Dedifferentiated amniotic fluid mesenchymal stem cell (primary cell): ENCODE results near the gene SLFN12.
"Not testable (repeated sequence)": the region's sequence is repeated elsewhere in the genome, so short reads cannot be mapped to it uniquely, and the experiment has no call there.

Source experiments
- DNase-seq: peaks from one replicate; pipeline ENCODE4 v3.0.0-alpha.2; 2016; ENCODE audit errors: extremely low spot score

SLFN12 gene

GRCh38 chr17:35432176-35433074, at the start of gene SLFN12:
SLFN12 (minus strand) TSS chr17:35432500; CDS start chr17:35423028, 9,472 bp downstream.
- DNase-seq, result peak; percentile 97

DNA sequence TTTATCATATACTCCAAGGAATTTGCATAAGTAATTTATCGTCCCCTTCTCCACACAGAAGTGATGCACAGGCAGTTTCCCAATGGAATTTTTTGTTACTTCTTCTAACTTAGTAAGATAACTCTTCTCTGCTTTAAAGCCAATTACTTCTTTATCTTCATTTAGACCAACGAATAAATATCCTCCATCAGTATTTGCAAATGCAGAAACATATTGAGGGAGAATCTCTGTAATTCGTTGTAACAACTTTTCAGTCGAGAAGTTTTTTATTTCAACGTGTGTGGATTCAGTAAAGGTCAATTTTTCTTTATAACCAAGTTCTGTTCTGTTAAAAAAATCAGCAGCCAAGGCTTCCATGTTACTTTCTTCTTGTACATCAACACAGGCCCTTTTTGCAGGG, 47.0 kb upstream of the SLFN12 start:
- DNase-seq, result no peak

GRCh38 chr17:35477248-35477647, 44.9 kb upstream of the SLFN12 start:
- no peak for DNase-seq

DNA sequence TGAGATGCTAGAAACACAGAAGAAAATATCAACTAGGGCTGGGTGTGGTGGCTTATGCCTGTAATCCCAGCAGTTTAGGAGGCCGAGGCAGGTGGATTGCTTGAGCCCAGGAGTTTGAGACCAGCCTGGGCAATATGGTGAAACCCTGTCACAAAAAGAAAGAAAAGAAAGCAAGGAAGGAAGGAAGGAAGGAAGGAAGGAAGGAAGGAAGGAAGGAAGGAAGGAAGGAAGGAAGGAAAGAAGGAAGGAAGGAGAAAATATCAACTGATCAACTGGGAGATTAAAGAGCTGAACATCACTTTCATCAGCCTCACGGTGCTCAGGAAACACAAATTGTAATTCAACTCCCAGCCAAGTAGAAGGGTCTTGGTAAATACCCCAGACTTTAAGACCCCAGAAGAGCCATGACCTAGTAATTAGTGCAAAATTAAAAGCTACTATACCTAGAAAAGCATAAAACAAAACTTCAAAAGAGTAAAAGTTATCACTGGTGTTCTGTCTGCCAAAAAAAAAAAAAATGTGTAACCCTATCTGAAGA, 44.1 kb upstream of the SLFN12 start:
- DNase-seq, result no peak

GRCh38 chr17:35468475-35468874, 36.2 kb upstream of the SLFN12 start:
- DNase-seq, result no peak

DNA sequence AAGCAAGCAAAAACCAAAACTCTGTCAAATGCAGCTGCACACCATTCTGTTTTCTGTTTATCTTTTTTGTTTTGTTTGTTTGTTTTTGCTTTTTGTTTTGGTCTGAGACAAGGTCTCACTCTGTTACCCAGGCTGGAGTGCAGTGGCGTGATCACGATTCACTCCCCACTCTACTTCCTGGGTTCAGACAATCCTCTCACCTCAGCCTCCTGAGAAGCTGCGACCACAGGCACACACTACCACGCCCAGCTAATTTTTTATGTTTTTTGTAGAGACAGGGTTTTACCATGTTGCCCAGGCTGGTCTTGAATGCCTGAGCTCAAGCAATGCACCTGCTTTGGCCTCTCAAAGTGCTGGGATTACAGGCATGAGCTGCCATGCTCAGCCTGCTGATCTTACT, 35.5 kb upstream of the SLFN12 start:
- DNase-seq, result no peak

DNA sequence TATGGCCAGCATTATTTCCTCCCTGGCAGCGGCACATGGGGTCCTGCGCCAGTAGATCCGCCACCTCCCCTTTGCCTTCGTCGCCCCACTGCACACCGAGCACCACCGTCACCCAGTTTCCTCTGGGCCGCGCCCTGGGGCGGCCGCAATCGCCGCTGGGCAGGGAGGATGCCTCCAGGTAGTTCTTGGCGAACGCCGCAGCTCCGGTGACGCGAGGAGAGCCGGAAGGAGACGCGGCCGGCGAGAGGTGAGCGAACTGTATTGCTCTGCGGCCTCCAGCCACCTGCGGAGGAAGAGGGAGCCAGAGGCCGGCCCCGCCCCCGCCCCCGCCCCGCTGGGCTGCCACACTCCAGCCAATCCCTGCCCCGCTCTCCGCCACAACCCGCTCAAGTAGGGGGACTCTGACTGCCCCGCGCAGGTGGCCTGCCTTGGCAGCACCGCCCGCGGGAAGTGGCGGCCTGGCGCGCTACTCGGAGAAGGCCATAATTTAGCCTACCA, 28.1 kb upstream of the SLFN12 start:
- DNase-seq, result no peak

DNA sequence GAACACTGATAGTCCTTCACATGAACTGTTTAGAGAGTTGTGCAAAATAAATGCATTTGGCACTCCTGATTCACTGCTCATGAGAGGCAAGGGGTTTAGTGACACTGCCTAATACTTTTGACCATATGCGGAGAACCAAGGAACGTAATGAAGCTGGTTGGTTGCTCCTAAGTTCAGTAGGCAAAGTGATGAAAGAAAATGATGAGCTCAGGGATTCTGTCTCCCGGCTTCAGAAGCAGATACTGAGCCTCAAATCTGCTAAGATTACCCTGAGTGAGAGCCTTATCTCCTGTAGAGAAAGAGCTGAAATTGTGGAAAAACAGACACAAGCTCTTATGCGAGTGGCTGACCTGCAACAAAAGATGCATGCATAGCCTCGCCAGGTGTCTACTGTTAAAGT, 21.7 kb upstream of the SLFN12 start:
- not testable (repeated sequence) for DNase-seq

DNA sequence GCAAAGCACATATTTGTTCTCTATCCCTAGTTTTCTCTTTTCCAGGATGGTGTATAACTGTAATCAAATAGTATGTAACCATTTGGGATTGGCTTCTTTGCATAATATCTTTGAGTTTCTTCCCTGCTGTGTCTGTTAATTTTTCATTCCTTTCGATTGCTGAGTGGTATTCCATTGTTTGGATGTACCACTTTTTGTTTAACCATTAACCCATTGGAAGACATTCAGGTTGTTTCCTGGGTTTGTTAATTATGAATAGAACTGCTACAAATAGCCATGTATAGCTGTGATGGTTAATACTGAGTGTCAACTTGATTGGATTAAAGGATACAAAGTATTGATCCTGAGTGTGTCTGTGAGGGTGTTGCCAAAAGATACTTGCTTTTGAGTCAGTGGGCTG, 20.9 kb upstream of the SLFN12 start:
- no peak for DNase-seq

- DNase-seq, result no peak
Measured at GRCh38 chr17:35449371-35449931, 17.2 kb upstream of the SLFN12 start.

DNA sequence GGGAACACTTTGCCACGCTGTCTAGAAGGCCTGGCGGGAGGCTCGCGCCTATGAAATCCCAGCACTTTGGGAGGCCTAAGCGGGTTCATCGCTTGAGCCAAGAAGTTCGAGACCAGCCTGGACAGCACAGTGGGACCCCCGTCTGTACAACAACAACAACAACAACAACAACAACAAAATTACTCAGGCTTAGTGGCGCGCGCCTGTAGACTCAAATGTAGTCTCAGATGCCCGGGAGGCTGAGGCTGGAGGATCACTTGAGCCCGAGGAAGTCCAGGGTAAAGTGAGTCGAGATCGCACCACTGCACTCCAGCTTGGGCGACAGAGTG, 16.6 kb upstream of the SLFN12 start:
- no peak for DNase-seq

DNA sequence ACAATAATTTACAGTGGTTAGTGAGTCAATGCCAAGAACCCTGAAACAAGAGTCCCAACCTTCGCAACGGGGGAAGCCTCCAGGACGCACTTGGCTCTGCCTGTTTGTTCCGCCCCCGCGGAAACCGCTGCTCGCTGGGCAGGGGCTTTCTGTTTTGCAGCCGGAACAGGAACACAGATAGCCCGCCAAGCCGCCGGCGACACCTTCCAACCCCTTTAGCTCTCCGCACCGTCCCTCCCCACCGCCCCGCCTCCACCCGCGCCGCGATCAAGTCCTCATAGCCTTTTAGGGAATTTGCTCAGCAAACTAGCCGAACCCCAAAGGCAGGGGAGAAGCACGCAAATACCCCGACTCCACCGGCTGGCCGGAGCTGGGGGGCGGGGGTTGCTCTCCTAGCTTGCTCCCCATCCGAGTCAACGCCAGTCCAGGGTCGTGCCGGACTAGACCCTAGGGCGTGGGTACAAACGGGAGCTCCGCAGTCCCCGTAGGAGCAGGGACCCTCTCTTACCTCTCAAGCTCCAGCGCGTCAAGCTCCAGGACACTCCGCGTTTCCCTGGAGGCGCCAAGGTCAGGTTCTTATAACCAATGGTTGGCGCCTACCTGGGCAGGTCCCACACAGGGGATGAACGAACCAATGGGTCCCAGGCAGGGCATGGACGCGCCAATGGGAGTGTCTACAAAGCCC, 16.1 kb upstream of the SLFN12 start, which contains the start of gene SLFN13:
Gene SLFN13, minus strand, starts transcription at position 553 of the 685 bp plus-strand sequence. CDS start 3,086 bp downstream, outside the sequence.
- DNase-seq, result no peak

DNA sequence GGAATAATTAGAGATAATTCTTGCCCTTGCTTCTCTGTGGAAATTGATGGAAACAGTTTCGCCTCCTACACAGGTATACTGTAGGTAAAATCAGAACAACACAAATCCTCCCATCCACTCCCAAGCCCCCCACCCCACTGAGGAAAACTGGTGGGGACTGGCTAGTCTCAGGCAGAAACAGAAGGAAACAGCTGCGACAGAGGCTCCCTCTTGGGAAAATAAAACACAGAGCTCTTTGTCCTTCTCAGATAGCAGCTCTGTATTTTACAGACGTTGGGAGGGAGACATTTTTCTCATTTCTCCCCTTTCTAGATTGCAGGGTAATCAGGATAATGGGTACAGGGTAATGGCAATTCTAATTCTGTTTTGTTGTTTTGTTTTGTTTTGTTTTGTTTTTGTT, 15.2 kb upstream of the SLFN12 start:
- no peak for DNase-seq

DNA sequence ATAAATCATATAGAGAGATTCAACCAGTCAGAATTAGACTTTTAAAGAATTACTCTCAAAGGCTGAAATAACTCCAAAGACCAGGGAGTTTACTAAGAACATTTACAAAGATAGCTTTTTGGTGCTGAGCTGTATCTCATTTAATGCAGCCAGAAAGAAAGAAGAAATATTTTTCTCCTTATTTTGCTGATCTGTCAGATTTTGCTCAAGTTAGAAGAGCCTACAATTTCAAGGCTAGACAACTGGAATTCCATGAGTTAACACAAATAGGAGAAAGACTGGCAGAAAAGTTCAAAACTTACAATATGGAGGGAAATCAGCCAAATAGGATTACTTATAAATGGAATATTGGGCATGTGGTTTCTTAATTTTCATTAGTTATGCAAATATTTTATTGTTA, 6.1 kb upstream of the SLFN12 start:
- no peak for DNase-seq

GRCh38 chr17:35433075-35433894, 985 bp upstream of the SLFN12 start:
- peak; percentile 97 for DNase-seq

- DNase-seq, result no peak
Measured at GRCh38 chr17:35429702-35430101, 2.6 kb downstream of the SLFN12 start.

DNA sequence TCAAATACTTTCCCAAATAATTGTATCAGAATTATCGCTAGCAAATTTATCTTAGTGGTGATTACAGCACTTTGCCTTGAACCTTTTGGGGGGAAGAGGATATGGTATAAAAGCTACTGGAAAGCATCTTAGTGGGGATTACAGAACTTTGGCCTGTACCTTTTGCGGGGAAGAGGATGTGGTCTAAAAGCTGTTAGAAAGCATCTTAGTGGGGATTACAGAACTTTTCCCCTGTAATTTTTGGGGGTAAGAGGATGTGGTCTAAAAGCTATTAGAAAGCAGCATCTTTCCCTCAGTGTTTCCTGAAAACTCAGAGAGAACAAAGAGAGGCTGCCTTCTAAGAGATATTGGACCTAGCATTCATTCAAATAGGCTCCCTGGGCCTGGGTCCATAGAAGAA, 4.1 kb downstream of the SLFN12 start:
- DNase-seq, result no peak

DNA sequence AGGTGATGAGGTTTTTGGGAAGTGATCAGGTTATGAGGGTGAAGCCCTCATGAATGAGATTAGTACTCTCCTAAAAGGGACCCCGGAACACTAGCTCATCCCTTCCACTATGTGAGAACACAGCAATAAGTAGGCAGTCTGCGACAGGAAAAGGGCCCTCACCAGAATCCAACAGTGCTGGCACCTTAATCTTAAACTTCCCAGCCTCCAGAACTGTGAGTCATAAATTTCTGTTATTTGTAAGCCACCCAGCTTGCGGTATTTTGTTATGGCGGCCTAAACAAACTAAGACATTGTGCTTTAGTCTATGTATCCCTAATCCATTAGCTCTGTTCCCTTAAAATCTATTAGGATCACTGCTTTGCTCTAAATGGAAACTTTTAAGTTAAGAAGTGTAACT, 8.5 kb downstream of the SLFN12 start:
- DNase-seq, result no peak

GRCh38 chr17:35421069-35421468, 11.2 kb downstream of the SLFN12 start:
- not testable (repeated sequence) for DNase-seq

DNA sequence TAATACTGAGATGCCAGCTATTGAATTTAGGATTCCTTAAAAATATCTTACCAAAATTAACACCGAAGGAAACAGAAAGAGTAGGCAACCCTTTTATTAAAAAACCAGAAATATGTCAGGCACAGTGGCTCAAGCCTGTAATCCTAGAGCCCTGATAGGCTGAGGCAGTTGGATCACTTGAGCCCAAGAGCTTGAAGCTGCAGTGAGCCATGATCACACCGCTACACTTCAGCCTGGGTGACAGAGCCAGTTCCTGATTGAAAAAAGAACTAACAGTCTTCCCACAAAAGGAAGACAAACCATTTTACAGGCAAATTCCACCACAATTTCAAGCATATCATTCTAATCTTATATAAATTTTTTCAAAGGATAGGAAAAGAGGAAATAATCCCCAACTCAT, 15.6 kb downstream of the SLFN12 start:
- no peak for DNase-seq

DNA sequence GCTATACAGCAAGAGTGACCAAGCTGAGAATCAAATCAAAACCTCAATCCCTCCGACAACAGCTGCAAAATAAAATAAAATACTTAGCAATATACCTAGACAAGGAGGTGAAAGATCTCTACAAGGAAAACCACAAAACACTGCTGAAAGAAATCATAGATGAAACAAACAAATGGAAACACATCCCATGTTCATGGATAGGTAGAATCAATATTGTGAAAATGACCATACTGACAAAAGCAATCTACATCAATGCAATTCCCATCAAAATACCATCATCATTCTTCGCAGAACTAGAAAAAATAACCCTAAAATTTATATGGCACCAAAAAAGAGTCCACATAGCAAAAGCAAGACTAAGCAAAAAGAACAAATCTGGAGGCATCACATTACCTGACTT, 17.6 kb downstream of the SLFN12 start:
- DNase-seq, result not testable (repeated sequence)
